G401 (cell line): Measurements from ENCODE around the gene LONRF2. TPM values are rescaled to one million over a fixed set of nuclear protein-coding genes. Genes with fewer than 3 reads are reported as not detected.
"Not testable (repeated sequence)": the region's sequence is repeated elsewhere in the genome, so short reads cannot be mapped to it uniquely, and the experiment has no call there.

Source experiments
- DNase-seq: peaks from one replicate; pipeline ENCODE4 v3.0.0-alpha.2; 2015; ENCODE audit warnings: low spot score
- in situ Hi-C: cut with HindIII; loops from 2 replicates; pipeline ENCODE4 v1.10.0; 2016; ENCODE audit warnings: low sequenced_read_pairs, mixed read lengths
- total RNA-seq: library from RNA; depleted of rRNA; stranded (reverse); fragments of >200 nt; shearing (Covaris generic); gene quantifications from 2 replicates; pipeline ENCODE4 v1.2.3, GENCODE V29; 2014; rRNA removed

Gene LONRF2
- 0.06 TPM in 1 of 2 replicates, not detected in the other for total RNA-seq

DNA sequence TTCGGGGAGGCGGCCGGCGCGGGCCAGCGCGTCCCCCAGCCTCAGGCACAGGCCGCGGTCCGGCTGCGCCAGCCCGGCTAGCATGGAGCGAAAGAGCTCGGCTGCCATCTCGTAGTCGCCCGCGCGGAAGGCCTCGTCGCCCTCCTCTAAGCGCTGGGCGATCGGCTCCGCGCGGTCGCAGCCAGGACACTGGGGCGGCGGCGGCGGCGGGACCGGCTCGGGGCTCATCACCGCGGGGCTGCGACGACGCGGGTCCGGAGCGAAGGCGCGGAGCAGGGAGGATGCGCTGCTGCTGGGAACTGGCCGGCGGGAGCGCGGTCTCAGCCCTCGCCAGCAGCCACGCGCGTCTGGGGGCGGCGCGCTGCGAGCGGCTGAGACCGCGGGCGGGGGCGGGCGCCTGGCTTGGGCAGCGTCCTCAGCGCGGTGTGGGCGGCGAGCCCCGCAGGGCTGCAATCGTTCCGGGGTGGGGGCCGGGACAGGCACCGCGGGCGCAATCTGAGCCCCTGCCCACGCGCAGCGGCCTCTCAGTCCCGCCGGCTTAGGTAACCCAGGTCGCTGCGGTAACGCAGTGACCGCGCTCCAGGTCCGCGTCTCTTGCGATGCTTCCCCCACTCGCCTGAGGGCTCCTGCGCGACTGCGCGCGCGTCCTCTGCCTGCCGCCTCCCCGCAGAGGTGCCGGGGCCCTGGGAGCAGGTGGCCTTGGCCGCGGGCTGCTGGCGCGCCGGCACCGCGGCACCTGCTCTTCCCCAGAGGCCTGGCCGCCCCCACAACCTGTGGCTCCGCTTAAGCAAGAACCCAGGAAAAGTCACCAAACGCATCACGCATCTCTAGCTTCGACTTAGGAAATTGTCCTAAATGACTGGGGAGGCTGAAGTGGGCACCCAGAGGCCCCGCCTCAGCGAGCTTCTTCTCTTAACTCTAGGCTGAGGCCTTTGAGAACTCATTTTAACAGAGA is at the start of gene LONRF2:
TSS of gene LONRF2 (minus strand) at position 636 of the 955 bp plus-strand sequence. CDS start at position 228, 408 bp downstream.
- in situ Hi-C loops, result no loop called here
- DNase-seq, result peak; percentile 69

DNA sequence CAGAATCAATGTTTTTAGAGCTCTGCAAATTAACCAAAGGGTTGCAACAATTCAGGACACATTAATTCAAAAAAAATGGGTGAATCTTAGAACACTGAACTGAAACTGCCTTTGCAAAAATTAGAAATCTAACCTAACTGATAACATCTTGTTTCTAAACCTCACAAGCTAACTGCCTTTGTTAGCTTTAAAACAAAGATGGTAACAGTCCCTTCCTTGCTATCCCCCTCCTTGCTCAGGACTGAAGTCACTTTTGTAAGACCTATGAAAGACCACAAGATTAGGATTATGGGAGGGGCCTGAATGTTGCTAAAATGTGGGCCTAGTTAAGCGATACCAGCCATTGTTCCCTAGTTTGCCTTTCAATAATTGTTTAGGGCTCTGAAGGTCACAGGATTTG is 44.9 kb upstream of the LONRF2 start:
- in situ Hi-C loops, result no loop called here
- no peak for DNase-seq

DNA sequence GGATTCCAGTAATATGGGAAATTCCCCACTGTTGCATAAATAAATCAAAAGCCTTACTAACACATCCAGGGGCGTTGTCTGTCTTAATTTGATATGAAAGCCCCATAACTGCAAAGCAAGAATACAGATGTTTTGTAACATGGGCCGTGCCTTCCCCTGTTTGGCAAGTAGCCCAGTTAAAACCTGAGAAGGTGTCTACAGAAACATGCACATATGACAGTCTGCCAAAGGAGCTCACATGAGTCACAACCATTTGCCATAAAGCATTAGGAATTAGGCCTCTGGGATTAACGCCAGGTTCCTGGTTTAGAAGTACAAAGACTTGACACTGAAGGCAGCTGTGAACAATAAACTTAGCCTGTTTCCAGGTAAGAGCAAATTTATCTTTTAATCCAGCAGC is 43.1 kb upstream of the LONRF2 start:
- in situ Hi-C loops, result no loop called here
- no peak for DNase-seq

DNA sequence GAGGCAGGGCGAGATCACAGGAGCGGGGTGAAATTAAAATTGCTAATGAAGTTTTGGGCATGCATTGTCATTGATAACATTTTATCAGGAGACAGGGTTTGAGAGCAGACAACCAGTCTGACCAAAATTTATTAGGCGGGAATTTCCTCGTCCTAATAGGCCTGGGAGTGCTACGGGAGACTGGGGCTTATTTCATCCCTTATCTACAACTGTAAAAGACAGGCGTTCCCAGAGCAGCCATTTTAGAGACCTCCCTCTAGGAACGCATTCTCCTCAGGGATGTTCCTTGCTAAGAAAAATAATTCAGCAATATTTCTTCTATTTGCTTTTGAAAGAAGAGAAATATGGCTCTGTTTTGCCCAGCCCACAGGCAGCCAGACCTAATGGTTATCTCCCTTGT is 40.0 kb upstream of the LONRF2 start:
- DNase-seq, in situ Hi-C loops: not testable (repeated sequence)

DNA sequence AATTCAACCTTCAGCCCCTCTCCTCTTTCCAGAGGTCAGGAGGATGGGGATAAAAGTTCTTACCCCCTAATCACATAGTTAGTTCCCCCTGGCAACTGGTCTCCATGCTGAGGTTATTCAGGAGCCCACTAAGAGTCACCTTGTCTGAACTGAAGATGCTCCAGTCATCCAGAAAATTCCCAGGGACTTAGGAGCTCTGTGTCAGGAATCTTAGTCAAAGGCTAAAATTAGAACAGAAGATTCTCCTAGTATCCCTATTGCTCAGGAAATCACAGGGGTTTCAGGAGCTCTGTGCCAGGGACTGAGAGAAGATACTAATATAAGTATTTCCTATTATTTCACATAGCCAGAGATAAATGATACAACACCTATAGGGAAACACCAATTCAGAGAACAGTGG is 37.3 kb upstream of the LONRF2 start:
- in situ Hi-C loops, result no loop called here
- DNase-seq, result no peak

DNA sequence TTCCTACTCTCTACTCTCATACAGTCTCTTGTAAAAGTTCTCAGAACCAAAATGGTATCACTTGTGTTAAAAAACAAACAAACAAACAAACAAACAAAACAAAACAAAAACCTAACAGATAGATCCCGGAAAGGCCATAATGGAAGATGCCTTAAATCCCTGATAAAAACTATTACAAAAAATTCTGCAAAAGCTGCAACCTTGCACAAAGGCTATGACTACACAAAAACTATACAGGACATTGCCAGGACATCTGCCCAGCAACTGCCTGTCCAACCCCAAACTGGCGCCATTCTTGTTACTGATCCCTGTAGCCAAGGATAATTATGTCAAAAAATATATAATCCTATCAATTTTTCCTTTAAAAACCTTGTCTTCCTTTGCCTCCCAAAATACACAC is 36.3 kb upstream of the LONRF2 start:
- no peak for DNase-seq
- in situ Hi-C loops, result no loop called here

DNA sequence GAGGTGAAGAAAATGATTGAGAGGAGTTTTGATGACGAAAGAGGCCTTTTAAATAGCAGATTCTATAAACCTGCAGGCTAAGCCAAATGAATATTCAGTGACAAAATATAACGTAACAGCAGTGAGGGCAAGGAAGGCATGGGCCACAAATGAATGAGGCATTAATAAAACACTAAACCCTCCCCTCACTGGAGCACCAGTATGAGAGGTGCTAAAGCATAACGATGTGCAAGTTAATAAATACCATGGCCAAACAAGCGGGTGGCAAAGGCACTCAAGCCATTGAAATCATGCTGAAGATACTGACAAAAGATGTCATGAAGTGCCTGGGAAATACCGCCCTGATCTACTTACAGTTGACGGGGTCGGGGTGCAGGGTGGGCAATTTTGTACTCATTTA is 30.2 kb upstream of the LONRF2 start:
- in situ Hi-C loops, result no loop called here
- no peak for DNase-seq

DNA sequence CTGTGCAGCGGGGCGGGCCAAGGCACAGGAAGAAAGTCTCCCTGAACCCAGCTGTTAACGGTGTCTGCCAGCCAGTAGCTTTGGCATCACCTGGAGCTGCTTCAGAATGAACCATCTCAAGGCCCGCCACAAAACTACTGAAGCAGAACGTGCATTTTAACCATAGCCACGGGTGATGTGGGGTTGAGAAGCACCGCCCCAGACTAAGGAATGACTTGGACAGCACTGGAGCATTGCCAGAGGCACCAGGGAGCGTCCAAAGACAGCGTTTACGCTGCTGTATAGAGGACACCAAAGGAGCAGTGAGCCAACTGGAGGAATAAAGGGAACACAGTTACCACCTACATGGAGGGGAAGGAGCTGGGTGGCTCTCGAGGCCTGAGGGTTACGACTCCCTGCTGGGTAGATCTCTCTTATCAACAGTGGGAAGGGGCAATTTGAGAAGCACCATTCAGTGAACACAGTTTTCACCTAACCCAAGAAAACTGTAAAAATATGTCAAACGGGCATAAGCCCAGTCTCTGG is 28.4 kb upstream of the LONRF2 start:
- in situ Hi-C loops, result no loop called here
- DNase-seq, result no peak

DNA sequence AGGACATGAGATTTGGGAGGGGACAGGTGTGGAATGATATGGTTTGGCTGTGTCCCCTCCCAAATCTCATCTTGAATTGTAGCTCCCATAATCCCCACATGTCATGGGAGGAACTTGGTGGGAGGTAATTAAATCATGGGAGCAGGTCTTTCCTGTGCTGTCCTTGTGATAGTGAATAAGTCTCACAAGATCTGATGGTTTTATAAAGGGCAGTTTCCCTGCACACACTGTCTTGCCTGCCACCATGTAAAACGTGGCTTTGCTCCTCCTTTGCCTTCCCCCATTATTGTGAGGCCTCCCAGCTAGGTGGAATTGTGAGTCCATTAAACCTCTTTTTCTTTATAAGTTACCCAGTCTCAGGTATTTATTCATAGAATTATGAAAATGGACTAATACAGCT is 22.8 kb upstream of the LONRF2 start:
- DNase-seq, in situ Hi-C loops: not testable (repeated sequence)

DNA sequence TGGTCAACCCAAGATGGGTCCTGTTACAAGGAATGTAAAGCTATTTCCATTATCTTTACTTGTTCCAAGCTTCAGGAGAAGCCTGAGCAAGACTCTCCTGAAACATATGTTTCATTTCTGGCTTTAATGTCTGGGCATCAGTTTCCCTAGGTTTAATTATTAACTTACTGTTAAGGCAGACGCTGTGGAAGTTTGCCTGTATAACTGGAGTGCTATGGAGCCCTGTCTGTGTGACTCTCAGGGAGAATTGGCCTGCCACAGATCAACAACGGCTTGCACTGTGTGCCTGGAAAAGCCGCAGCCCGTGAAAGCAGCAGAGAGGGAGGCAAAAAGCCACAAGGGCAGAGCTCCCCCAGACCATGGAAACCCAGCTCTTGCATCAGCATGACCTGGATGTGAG is 22.1 kb upstream of the LONRF2 start:
- DNase-seq, result no peak
- in situ Hi-C loops, result no loop called here

DNA sequence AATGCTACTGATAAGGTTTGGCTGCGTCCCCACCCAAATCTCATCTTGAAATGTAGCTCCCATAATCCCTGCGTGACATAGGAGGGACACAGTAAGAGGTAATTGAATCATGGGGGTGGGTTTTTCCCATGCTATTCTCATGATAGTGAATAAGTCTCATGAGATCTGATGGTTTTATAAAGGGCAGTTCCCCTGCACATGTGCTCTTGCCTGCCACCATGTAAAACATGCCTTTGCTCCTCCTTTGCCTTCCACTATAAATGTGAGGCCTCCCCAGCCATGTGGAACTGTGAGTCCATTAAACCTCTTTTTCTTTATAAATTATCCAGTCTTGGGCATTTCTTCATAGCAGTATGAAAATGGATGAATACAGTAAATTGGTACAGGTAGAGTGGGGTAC is 20.2 kb upstream of the LONRF2 start:
- DNase-seq, in situ Hi-C loops: not testable (repeated sequence)

DNA sequence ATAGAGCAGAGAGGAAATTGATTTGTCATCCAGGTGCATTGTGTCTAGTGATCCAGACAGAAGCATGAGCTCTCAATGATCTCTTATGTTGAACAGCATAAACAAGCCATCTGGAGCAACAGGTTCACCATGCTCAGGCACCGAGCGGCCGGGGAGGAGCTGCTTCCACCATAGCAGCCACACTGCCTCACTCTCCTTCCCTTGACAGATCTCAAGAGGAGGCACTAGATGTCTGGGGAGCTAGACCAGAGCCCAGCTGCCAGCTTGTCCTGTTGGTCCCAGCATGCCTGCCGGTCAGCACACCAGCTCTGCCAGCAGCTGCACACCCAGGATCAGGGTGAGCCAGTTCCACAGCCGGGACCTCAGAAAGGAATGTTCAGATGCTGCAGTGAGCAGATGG is 17.5 kb upstream of the LONRF2 start:
- in situ Hi-C loops, result no loop called here

DNA sequence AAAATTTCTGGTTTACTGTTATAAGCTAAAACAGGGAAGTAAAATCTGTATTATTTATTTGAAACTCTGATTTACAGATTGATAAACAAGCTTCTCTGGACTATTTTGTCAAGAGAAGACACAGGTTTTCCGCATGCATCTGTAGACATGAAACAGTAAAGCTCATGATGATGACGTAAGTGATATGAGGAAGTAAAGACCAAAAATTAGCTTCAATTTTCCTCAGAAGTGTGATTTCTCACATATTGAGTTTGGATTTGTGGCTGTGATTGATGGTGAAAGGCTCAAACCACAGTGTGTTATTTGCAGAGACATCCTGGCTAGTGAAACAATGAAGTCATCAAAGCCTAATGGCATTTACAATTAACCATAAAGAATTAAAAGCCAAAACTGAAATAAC is 12.6 kb upstream of the LONRF2 start:
- in situ Hi-C loops, result no loop called here
- DNase-seq, result no peak

More for the DNA sequence above, 17.5 kb upstream of the LONRF2 start:
- peak; percentile 29 for DNase-seq

DNA sequence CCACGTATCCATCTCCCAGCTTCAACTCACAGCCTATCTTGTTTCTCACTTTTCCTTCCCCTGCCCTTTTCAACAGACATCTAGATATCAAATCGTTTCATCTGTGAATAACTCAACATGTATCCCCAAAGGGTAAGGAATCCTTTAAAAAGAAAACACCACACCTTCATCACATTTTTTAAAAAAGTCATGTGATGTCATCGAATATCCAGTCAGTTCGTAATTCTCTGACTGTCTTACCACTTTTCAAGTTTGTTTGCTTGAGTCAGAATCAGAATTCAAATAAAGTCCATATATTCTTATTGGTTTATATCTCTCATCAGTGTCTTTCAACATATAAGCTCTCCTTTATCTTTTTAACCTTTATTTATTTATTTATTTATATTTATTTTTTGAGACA is 5.4 kb upstream of the LONRF2 start:
- no peak for DNase-seq
- in situ Hi-C loops, result no loop called here

DNA sequence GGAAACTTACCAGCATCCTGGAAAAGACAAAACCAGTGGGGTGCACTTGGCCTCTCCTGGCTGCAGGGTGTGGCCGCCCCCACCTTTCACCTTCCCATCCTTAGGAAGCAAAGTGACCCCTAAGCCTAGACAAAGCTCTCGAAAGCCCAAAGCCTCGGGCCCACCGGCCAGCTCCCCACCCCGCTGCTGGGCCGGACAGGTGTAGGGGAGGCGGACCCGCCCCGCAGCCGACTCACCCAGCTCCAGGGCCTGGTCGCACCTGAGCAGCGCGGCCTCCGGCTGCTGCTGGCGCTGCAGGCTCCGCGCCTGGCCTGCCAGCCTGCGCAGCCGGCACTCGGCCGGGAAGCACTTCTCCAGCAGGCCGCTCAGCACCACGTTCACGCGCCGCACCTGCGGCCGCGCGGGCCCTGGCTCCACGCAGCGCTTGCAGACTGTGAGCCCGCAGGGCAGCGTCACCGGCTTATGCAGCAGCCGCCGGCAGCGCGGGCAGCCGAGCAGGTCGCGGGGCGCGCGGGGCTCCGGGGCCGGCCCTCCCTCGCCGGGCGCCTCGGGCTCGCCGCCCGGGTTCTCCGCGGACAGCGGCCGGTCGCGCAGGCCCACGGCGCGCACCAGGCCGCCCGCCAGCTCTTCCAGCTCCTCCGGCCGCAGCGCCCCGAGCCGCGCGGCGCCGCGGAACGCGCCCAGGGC is 979 bp downstream of the LONRF2 start:
- in situ Hi-C loops, result no loop called here
- peak; percentile 70 for DNase-seq

DNA sequence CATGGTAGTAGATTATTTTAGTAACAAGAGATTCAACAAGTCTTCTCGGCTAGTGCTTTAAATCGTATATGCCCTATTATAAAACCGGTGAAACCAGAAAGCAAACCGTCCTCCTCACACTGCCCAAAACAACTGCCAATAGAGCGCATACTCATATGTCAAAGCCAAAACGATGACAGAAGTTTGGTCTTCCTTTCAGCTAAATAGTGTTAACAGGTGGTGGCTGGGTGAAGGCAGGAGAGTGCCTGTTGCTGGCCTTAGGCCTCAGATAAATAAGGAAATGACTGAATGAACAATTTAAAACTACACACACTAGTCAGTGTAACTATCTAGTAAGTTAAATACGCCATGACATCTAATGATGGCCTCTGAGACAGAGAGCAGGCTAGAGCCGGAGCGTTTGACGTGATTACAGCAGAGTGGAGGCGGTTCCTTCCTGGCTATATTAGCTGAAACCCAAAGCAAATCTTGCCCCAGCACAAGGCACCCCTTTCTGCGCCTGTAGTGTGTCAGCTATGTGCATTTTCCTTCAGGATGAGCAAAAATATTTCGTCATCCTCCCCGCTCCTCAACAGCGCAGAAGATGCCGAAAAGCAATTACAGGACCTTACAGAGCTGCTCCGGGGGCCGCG is 1.6 kb downstream of the LONRF2 start:
- peak; percentile 51 for DNase-seq
- in situ Hi-C loops, result no loop called here

DNA sequence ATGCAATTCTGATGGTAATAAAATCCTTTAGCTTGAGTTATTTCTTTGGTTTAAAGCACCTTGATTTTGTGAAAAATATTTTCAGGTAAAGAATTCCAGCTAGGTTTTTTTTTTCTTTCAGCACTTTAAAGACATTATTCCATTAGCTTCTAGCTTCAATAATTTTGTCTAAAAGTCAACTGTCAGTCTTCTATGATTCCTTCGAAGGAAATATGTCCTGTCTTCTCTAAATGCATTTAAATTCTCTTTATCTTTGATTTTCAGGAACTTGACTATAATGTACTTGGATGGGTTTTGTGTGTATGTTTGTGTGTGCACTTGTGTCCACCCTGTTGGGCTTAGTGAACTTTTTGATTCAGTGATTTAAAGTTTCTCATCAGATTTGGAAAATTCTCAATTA is 4.7 kb downstream of the LONRF2 start:
- DNase-seq, result no peak
- in situ Hi-C loops, result no loop called here

DNA sequence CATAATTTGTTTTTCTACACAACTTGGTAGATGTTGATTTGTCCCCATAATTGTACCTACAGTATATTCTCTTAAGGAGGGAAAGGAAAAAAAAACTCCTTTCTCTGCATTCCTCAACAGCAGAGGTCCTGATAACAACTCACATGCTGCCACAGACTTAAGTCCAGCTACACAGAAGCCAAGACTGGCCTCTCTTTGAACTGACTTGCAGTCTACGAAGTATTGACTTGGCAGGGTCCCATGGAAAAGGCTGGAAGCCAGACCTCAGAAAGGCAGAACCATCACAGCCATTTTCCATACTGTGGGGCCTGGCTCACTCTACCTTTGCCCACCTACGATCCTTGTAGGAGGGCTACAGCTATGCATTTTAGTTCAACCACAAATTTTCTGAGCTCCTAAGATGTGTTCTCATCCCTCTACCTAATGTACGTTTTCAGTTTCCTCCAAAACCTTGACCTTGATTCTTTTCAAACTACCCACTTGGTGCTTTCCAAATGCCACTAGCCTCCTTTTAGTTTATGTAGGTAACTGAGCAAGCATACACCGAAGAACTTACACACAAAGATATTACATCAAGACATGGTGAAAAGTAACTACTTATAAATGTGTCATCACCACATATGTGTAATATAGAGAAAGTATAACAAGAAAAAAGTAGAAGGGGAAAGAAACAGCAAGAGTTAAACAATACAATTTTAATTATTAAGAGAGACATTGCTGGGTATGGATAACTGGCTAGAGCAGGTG is 12.2 kb downstream of the LONRF2 start:
- DNase-seq, result no peak
- in situ Hi-C loops, result no loop called here

DNA sequence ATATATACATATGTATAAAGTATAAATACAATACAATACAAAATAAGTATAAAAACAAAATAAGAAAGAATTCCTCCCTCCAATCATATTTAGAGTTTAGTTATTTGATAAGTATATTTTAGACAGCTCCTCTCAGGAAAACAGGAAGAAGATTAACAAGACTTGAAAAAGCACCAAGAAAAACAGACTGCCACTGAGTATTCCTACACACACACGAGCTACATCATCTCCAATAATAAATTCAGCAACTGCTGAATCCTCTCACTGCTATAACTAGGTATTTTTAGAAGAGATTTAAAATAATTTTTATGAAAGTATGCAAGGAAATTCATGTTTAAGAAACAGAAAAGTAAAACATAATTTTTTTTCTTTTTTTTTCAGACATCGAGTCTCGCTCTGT is 13.0 kb downstream of the LONRF2 start:
- in situ Hi-C loops, result no loop called here
- no peak for DNase-seq
